Measurements from ENCODE around the gene RBM4.
A peak's percentile ranks its signal among the peaks of the same experiment; 100 is the strongest.

The RBM4 gene

GRCh38 chr11:66685276-66686099 lies 47.0 kb downstream of the RBM4 start:
- in situ Hi-C loops (cut with MboI; ENCODE audit: low pct_unique_long_range_greater_than_20kb, low sequenced_read_pairs), result loop anchor here (25.0 kb wide), 1 partner anchor 152 kb away; the partner anchor contains the start of gene RCE1

DNA sequence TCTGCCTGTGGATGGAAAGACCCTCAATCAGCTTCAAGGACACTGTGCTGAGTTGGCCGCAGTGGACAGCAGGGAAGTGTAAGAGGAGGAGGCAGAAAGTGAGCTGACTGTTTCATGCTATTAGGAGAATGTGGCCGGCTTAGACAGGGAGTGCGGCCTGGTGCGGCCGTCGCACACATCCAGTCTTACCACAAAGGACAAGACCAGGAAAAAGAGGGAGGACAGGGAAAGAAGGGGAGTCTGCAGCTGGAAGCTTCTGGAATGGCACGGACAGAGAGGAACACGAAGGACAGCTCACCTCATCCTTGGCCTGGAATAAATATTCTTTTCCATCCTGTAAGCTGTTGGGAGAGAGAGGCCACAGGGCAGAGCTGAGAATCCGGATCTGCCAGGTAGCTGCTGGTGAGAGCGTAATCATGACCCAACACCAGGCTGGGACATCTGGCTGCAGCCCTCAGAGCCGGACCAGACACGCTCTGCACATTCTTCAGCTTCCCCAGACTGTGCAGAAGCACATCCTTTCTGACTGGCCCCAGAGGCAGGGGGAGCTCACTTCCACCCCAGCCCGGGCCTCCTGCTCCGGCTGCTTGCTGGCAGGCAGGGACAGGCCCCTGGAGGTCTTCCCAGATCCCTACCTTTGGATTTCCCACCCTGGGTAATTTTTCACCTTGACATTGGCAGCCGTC lies 47.7 kb downstream of the RBM4 start:
- DNase-seq, result no peak
- in situ Hi-C loops (cut with MboI; ENCODE audit: low pct_unique_long_range_greater_than_20kb, low sequenced_read_pairs), result loop anchor here (25.0 kb wide), 1 partner anchor 151 kb away; the partner anchor contains the start of gene RCE1

More at GRCh38 chr11:66685276-66686099, 47.0 kb downstream of the RBM4 start:
- no peak for DNase-seq

- DNase-seq, result no peak
- in situ Hi-C loops (cut with MboI; ENCODE audit: low pct_unique_long_range_greater_than_20kb, low sequenced_read_pairs), result loop anchor here (25.0 kb wide), 1 partner anchor 150 kb away; the partner anchor contains the start of gene RCE1
These were observed 48.6 kb downstream of the RBM4 start for GRCh38 chr11:66686801-66687750.

GRCh38 chr11:66687831-66688281 lies 49.4 kb downstream of the RBM4 start:
- in situ Hi-C loops (cut with MboI; ENCODE audit: low pct_unique_long_range_greater_than_20kb, low sequenced_read_pairs), result loop anchor here (25.0 kb wide), 1 partner anchor 149 kb away; the partner anchor contains the start of gene RCE1
- DNase-seq, result no peak

- in situ Hi-C loops (cut with MboI; ENCODE audit: low pct_unique_long_range_greater_than_20kb, low sequenced_read_pairs), result loop anchor here (25.0 kb wide), 1 partner anchor 148 kb away; the partner anchor contains the start of gene RCE1
- DNase-seq, result no peak
These were observed 50.3 kb downstream of the RBM4 start for GRCh38 chr11:66688561-66689534.

GRCh38 chr11:66689661-66690590 lies 51.4 kb downstream of the RBM4 start:
- DNase-seq, result no peak
- in situ Hi-C loops (cut with MboI; ENCODE audit: low pct_unique_long_range_greater_than_20kb, low sequenced_read_pairs), result loop anchor here (25.0 kb wide), 1 partner anchor 147 kb away; the partner anchor contains the start of gene RCE1

DNA sequence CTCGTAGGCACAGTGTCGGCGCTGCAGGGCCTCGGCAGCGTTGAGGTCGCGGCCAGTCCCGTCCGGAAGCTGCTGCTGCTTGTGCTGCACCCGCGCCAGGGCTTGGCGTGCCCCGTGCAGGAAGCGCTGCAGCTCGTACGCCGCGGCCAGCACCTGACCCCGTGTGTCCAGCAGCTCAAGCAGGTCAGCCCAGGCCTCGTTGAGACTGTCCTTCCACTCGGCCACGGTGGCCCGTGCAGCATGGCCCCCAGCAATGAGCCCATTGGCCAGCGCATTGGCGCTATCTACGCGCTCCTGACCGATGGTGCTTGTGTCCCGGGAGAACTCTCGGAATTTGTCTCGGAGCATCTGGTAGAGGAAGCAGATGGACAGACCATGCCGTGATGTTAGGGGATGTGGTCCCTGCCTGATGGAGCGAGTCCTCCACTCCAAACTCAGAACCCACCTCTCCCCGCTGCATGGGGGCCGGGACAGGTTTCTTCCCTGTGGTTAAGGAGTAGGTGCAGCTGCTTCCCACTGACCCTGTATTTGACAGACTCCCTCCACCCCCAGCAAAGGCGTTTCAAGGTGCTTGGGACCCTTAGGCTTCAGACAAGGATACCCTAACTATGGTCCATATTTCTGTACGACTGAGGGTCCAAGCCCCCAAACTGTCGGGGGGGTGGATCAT lies 52.9 kb downstream of the RBM4 start:
- in situ Hi-C loops (cut with MboI; ENCODE audit: low pct_unique_long_range_greater_than_20kb, low sequenced_read_pairs), result loop anchor here (25.0 kb wide), 1 partner anchor 146 kb away; the partner anchor contains the start of gene RCE1
- DNase-seq, result no peak

DNA sequence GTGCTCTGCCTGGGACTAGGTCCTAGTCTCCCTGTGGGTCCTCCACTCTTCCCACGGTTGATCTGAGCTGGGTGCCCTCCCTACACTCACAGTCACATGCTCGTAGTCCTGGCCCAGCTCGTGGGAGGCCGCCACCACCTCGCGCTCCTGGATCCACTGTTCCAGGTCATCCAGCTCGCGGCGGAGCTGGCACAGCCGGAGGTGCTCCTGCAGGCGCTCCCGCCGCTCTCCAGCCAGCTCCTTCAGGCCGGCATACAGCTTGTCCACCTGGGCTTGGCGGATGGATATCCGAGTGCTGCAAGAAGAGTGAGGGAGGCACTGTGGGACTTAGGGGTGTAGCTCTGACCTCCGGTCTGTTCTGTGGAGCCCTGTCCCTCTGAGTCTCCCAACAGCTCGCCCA lies 53.9 kb downstream of the RBM4 start:
- DNase-seq, result no peak
- in situ Hi-C loops (cut with MboI; ENCODE audit: low pct_unique_long_range_greater_than_20kb, low sequenced_read_pairs), result loop anchor here (25.0 kb wide), 1 partner anchor 145 kb away; the partner anchor contains the start of gene RCE1

- DNase-seq, result no peak
- in situ Hi-C loops (cut with MboI; ENCODE audit: low pct_unique_long_range_greater_than_20kb, low sequenced_read_pairs), result loop anchor here (25.0 kb wide), 1 partner anchor 144 kb away; the partner anchor contains the start of gene RCE1
These were observed 54.4 kb downstream of the RBM4 start for GRCh38 chr11:66692871-66693331.

DNA sequence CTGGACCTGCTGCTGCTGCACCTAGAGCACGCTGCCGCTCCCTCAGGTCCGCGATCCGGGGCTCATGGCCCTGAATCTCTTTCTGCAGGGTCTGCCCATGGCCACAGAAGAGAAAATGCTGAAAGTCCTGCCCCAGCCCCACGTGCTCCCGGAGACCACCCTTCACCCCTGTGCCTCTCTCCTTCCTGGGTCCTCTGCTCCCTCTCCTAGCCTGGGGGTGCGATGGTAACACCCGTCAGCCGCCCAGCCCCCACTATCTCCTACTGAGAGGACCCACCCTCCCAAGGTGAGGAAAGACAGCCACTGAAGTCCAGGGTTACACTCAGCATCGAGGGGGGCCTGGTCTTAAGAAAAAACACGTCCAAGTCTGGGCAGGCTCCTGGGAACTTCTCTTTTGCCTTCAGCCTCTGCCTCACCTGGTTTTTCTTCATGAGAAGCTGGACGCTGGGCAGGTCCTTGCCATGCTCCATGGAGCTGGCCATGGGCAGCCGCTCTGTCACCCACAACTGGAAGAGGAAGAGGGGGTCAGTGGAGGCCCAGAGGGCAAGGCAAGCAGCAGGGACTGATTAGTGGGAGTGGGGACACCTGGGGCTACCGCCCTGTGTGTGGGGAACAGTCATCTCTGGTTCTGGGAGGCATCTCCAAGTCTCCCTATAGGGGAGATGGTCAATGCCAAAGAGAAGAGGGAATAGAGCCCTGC lies 55.0 kb downstream of the RBM4 start:
- DNase-seq, result no peak
- in situ Hi-C loops (cut with MboI; ENCODE audit: low pct_unique_long_range_greater_than_20kb, low sequenced_read_pairs), result loop anchor here (25.0 kb wide), 1 partner anchor 144 kb away; the partner anchor contains the start of gene RCE1

- DNase-seq, result no peak
- in situ Hi-C loops (cut with MboI; ENCODE audit: low pct_unique_long_range_greater_than_20kb, low sequenced_read_pairs), result loop anchor here (25.0 kb wide), 1 partner anchor 143 kb away; the partner anchor contains the start of gene RCE1
These were observed 55.5 kb downstream of the RBM4 start for GRCh38 chr11:66694056-66694410.

DNA sequence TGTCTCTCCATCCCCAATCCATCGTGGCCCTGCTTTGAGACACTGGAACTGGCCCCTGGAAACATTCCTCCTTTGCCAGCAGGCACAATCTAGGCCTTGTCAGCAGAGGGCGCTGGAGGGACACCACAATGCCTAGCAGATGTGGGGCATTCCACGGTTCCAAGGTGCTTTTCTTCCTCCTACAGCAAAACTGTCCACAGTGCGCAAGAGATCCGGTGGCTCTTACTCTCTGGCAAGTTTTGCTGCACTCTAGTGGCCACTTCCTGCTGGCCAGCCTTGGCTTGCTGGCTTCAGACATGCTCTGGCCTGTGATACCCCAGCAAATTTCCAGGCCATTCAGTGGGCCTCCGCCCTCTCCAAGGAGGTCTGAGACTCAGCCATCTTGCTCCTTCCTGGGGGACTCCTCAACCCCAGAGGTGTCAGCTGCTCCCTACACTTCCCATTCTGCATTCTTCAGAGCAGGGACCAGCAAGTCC lies 56.3 kb downstream of the RBM4 start:
- in situ Hi-C loops (cut with MboI; ENCODE audit: low pct_unique_long_range_greater_than_20kb, low sequenced_read_pairs), result loop anchor here (25.0 kb wide), 1 partner anchor 143 kb away; the partner anchor contains the start of gene RCE1
- DNase-seq, result peak; percentile 90
